Peyer's patch (tissue), 4 donors: Measurements from ENCODE around the gene CYP24A1. TPM values are rescaled to one million over a fixed set of nuclear protein-coding genes. Genes with fewer than 3 reads are reported as not detected.

Source experiments
- DNase-seq, 3 donors: peaks; one replicate each; pipeline ENCODE4 v3.0.0-alpha.2; 2017 to 2019
- H3K27ac ChIP-seq, 4 donors: fragments of 200-600 bp; sonication (generic); one replicate each; pipeline ENCODE4 v1.5.1; 2016 to 2019
- H3K27me3 ChIP-seq, 2 donors: fragments of 200-600 bp; sonication (generic); one replicate each; pipeline ENCODE4 v1.5.1; 2019
- H3K36me3 ChIP-seq, 3 donors: fragments of 200-600 bp; sonication (generic); one replicate each; pipeline ENCODE4 v1.5.1; 2016 to 2019
- H3K4me1 ChIP-seq, 4 donors: fragments of 200-600 bp; sonication (generic); one replicate each; pipeline ENCODE4 v1.5.1; 2016 to 2019
- H3K4me3 ChIP-seq, 4 donors: fragments of 200-600 bp; sonication (generic); 1 replicate in 3 of 4; 2 replicates in 1 of 4; pipeline ENCODE4 v1.5.1; 2016 to 2019; ENCODE audit warnings: mild to moderate bottlenecking in 1 of 4
- H3K9me3 ChIP-seq, 4 donors: fragments of 200-600 bp; sonication (generic); one replicate each; pipeline ENCODE4 v1.5.1; 2016 to 2019; ENCODE audit warnings: mild to moderate bottlenecking in 1 of 4
- CTCF ChIP-seq, 6 experiments: fragments of 450-650 bp in 4 of 6; fragments of 200-600 bp in 2 of 6; sonication (generic) in 1 of 6; IDR thresholded peaks; one replicate each; pipeline ENCODE4 v1.5.1; 2017 to 2019; ENCODE audit warnings: antibody characterized with exemption in 6 of 6, mild to moderate bottlenecking in 3 of 6, moderate library complexity in 1 of 6
- POLR2A ChIP-seq, 2 donors: fragments of 450-650 bp; IDR thresholded peaks; one replicate each; pipeline ENCODE4 v1.5.1; 2017; ENCODE audit warnings: antibody characterized with exemption in 2 of 2, mild to moderate bottlenecking in 2 of 2, moderate library complexity in 2 of 2
- total RNA-seq, 4 donors: library from RNA; depleted of rRNA; stranded (reverse); fragments of >200 nt; gene quantifications; one replicate each; pipeline ENCODE4 v1.1.0, GENCODE V29; 2016

The CYP24A1 gene
- total RNA-seq, 4 donors from 2014 or later = not detected

GRCh38 chr20:54113566-54113965 is 60.2 kb downstream of the CYP24A1 start:
- Histone ChIP-seq H3K27ac (peak overlapping the region in 2 of 4 donors; percentile 54 to 69), H3K9me3 (no peaks in the 10 kb centered on the region), H3K36me3 (no peaks in the 10 kb centered on the region), H3K4me3 (no peak overlapping the region), H3K27me3 (no peaks in the 10 kb centered on the region), H3K4me1 (peaks cover 0 to 15% (median 0%) of the 10 kb centered on the region in 4 donors)
- no peak for TF ChIP-seq CTCF (IDR thresholded peaks at IDR 0.05)
- DNase-seq = peak in 1 of 3 donors; percentile 85

- DNase-seq = no peak
- no peak overlapping the region for H3K27ac ChIP-seq
- H3K9me3 ChIP-seq = no peaks in the 10 kb centered on the region
- TF ChIP-seq POLR2A (IDR thresholded peaks at IDR 0.05) (no peak), CTCF (IDR thresholded peaks at IDR 0.05) (no peak)
- no peak overlapping the region for H3K4me3 ChIP-seq
- H3K27me3 ChIP-seq = no peaks in the 10 kb centered on the region
- peaks cover 0 to 15% (median 0%) of the 10 kb centered on the region in 4 donors for H3K4me1 ChIP-seq
- H3K36me3 ChIP-seq = no peaks in the 10 kb centered on the region
These were observed 61.4 kb downstream of the CYP24A1 start for GRCh38 chr20:54112221-54112884.

GRCh38 chr20:54111460-54111859 is 62.3 kb downstream of the CYP24A1 start:
- no peaks in the 10 kb centered on the region for H3K9me3 ChIP-seq
- no peaks in the 10 kb centered on the region for H3K36me3 ChIP-seq
- H3K27ac ChIP-seq = no peak overlapping the region
- H3K4me3 ChIP-seq = no peak overlapping the region
- no peak for DNase-seq
- H3K27me3 ChIP-seq = no peaks in the 10 kb centered on the region
- TF ChIP-seq CTCF (IDR thresholded peaks at IDR 0.05) (no peak), POLR2A (IDR thresholded peaks at IDR 0.05) (no peak)
- H3K4me1 ChIP-seq = peaks cover 0 to 9% (median 0%) of the 10 kb centered on the region in 4 donors

- Histone ChIP-seq H3K36me3 (no peaks in the 10 kb centered on the region), H3K27ac (no peak overlapping the region), H3K4me1 (peaks cover 0 to 6% (median 0%) of the 10 kb centered on the region in 4 donors), H3K9me3 (no peaks in the 10 kb centered on the region), H3K4me3 (no peak overlapping the region), H3K27me3 (no peaks in the 10 kb centered on the region)
- TF ChIP-seq POLR2A (IDR thresholded peaks at IDR 0.05) (no peak), CTCF (IDR thresholded peaks at IDR 0.05) (no peak)
- DNase-seq = no peak
These were observed 63.3 kb downstream of the CYP24A1 start for GRCh38 chr20:54110457-54110856.

GRCh38 chr20:54110041-54110440 is 63.7 kb downstream of the CYP24A1 start:
- TF ChIP-seq CTCF (IDR thresholded peaks at IDR 0.05) (no peak), POLR2A (IDR thresholded peaks at IDR 0.05) (no peak)
- H3K36me3 ChIP-seq = no peaks in the 10 kb centered on the region
- no peak overlapping the region for H3K4me3 ChIP-seq
- no peaks in the 10 kb centered on the region for H3K27me3 ChIP-seq
- H3K27ac ChIP-seq = no peak overlapping the region
- no peaks in the 10 kb centered on the region for H3K9me3 ChIP-seq
- peaks cover 0 to 6% (median 0%) of the 10 kb centered on the region in 4 donors for H3K4me1 ChIP-seq
- DNase-seq = no peak
